Measurements from ENCODE around the gene MIS18A. TPM values are rescaled to one million over a fixed set of nuclear protein-coding genes. Genes with fewer than 3 reads are reported as not detected.
"Not testable (repeated sequence)": the region's sequence is repeated elsewhere in the genome, so short reads cannot be mapped to it uniquely, and the experiment has no call there.

Gene MIS18A, protein sequence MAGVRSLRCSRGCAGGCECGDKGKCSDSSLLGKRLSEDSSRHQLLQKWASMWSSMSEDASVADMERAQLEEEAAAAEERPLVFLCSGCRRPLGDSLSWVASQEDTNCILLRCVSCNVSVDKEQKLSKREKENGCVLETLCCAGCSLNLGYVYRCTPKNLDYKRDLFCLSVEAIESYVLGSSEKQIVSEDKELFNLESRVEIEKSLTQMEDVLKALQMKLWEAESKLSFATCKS
- 10.5 and 12.1 TPM in 2 replicates for total RNA-seq (2014; rRNA removed; shearing (Covaris generic))
- 10.4 and 13.4 TPM in 2 replicates for polyA plus RNA-seq (2015; cell fraction: cytosol; rRNA removed)
- polyA plus RNA-seq (2015; cell fraction: nucleus; rRNA removed), result 7.4 and 8.7 TPM in 2 replicates

DNA sequence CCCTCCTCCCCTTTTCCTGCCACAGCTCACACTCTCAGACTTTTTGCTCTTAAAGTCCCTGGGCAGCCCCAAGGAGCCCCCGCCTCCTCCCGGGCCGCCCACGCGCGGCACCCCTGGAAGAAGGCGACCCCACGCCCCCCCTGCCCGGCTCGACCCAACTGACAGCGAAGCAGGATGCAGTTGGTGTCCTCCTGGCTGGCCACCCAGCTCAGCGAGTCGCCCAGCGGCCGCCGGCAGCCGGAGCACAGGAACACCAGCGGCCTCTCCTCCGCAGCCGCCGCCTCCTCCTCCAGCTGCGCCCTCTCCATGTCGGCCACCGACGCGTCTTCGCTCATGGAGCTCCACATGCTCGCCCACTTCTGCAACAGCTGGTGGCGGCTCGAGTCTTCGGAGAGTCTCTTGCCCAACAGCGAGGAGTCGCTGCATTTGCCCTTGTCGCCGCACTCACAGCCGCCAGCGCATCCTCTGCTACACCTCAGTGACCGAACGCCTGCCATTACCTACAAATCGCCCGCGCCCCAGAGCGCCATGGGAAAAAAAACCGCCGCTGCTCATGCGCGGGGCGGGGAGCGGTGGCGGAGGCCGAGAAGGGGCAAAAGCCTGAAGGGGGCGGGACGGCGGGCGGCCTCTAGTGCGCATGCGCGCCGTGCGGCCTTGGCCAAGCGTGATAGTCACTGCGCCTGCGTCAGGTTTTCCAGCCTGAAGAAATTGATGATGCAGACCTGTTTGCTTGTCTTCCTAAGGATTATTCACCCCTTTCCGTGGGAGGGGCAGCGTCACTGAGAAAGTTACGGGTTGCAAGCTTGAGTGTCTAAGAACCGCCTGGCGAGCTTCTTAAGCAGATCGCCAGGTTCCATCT, at the start of gene MIS18A:
Gene MIS18A (minus strand): TSS at position 532 of the 859 bp plus-strand sequence. CDS start 35 bp downstream, at position 497.
- DNase-seq (ENCODE audit: low read depth, low spot score), result peak; percentile 91
- in situ Hi-C loops (cut with HindIII; ENCODE audit: low pct_unique_long_range_greater_than_20kb, low sequenced_read_pairs), result no loop called here

DNA sequence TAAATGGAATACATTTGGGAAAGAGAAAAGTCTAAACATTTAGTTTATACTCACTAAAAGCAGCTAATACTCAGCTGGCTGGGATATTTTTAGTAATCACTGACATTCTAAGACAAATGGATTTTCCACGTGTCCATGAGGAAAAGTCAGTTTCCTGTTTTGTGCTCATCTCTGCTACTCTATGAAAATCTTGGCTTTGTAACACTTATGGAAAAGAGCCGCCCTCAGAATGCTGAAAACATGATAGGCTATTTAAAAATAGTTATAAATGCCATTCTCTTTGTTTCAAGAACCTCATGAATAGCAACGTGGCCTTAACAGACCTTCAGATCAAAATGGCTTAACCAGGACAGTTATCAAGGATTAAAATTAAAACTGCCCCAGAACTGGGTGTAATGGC, 49.7 kb upstream of the MIS18A start:
- peak; percentile 11 for DNase-seq (ENCODE audit: low read depth, low spot score)
- in situ Hi-C loops (cut with HindIII; ENCODE audit: low pct_unique_long_range_greater_than_20kb, low sequenced_read_pairs), result no loop called here

GRCh38 chr21:32325706-32326105, 46.9 kb upstream of the MIS18A start:
- in situ Hi-C loops (cut with HindIII; ENCODE audit: low pct_unique_long_range_greater_than_20kb, low sequenced_read_pairs), result no loop called here
- no peak for DNase-seq (ENCODE audit: low read depth, low spot score)

- DNase-seq (ENCODE audit: low read depth, low spot score), result no peak
- in situ Hi-C loops (cut with HindIII; ENCODE audit: low pct_unique_long_range_greater_than_20kb, low sequenced_read_pairs), result no loop called here
Measured at GRCh38 chr21:32322676-32323075, 43.8 kb upstream of the MIS18A start.

- DNase-seq (ENCODE audit: low read depth, low spot score), result no peak
- in situ Hi-C loops (cut with HindIII; ENCODE audit: low pct_unique_long_range_greater_than_20kb, low sequenced_read_pairs), result no loop called here
Measured at GRCh38 chr21:32322103-32322502, 43.3 kb upstream of the MIS18A start.

GRCh38 chr21:32321480-32321879, 42.6 kb upstream of the MIS18A start:
- in situ Hi-C loops (cut with HindIII; ENCODE audit: low pct_unique_long_range_greater_than_20kb, low sequenced_read_pairs), result no loop called here
- DNase-seq (ENCODE audit: low read depth, low spot score), result no peak

- no peak for DNase-seq (ENCODE audit: low read depth, low spot score)
- in situ Hi-C loops (cut with HindIII; ENCODE audit: low pct_unique_long_range_greater_than_20kb, low sequenced_read_pairs), result no loop called here
Measured at GRCh38 chr21:32320726-32321125, 41.9 kb upstream of the MIS18A start.

- in situ Hi-C loops (cut with HindIII; ENCODE audit: low pct_unique_long_range_greater_than_20kb, low sequenced_read_pairs), result no loop called here
- no peak for DNase-seq (ENCODE audit: low read depth, low spot score)
Measured at GRCh38 chr21:32320059-32320458, 41.2 kb upstream of the MIS18A start.

GRCh38 chr21:32319012-32319411, 40.2 kb upstream of the MIS18A start:
- in situ Hi-C loops (cut with HindIII; ENCODE audit: low pct_unique_long_range_greater_than_20kb, low sequenced_read_pairs), result no loop called here
- DNase-seq (ENCODE audit: low read depth, low spot score), result no peak

DNA sequence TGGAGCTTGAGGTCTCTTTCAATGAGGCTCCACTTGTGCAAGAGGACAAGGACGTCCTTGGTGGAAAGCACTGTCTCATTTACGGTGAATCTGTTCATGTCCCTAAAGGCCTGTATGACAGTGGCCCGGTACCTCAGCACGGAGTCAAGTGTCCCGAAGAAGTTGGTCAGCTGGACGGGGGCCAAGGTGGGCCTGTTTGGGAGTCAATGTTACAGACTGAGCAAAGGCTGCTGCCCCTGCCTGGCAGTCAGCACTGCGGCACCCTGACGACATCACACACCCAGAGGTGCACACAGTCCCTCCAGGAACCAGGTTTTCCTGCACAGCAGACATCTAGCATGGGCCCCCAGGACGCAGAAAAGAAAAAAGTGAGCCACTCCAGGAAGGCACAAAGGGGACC, 38.9 kb upstream of the MIS18A start:
- in situ Hi-C loops (cut with HindIII; ENCODE audit: low pct_unique_long_range_greater_than_20kb, low sequenced_read_pairs), result no loop called here

DNA sequence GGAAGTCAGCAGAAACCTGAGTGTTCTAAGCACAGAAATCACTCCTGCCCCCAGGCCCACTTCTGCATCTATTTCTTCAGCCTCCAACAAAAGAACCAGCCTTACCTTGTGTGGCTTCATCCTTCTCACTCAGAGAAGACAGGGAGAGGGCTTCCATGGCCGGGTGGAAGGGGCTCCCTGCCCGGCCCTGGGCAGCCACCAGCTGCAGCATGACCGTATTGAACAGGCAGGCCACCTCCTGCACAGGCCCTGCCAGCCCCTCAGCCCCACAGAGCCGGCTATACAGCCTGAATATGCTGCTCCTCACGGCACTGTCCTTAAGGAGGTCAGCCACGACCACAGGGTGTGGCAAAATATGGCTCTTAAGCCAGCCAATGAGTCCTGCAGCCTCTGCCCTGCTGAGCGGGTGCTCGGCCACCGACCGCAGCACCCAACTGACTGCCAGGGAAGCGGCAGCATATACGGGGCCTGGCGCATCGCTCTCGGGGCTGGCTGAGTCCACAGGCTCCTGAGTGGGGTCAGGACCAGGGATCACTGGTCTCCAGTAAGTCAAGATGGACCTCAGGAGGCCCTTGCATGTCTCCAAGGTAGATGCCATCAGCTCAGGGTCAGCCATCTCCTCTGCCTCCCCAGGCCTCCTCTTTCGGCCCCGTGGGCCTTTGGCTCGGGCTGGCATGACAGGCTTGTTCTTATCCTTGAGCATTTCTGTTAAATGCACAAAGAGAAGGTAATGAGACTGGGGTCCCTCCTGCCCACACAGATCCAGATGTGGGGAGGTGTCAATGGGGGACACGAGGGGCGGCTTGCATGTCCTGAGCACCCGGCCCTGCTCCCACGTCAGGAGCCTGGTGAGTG, 37.7 kb upstream of the MIS18A start:
- no peak for DNase-seq (ENCODE audit: low read depth, low spot score)
- in situ Hi-C loops (cut with HindIII; ENCODE audit: low pct_unique_long_range_greater_than_20kb, low sequenced_read_pairs), result no loop called here

More for the DNA sequence above, 38.9 kb upstream of the MIS18A start:
- no peak for DNase-seq (ENCODE audit: low read depth, low spot score)

DNA sequence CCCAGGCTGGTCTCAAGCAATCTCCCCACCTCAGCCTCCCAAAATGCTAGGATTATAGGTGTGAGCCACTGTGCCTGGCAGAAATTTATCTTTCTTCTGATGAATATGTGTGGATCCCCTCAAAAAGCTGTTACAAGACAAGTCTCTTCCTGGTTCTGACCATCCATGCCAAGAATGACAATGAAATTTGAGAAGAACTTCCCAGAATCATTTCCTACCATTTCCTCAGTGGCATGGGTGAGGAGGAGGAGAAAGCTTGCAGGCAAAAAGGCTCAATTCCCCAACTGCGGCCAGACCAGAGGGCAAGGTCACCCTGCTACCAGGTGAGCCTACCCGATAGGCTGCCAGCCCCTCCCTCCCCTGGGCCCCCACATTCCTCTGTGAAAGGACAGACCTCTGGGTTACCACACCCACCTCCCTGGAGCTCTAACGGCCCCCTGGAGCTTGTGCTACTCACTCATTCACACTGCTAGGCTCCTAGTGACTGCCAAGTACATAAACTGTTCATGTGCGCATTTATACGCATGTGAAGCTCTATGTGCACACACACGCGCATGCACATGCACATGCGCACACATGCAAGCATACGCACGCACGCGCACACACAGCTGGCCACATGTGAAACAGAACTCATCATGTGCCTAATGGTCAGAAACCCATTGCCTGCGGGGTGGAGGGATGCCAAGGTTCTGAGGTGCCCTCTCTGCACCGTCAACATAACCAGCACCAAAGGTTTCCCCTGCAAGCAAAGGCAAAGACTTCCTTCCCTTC, 36.8 kb upstream of the MIS18A start:
- no peak for DNase-seq (ENCODE audit: low read depth, low spot score)
- in situ Hi-C loops (cut with HindIII; ENCODE audit: low pct_unique_long_range_greater_than_20kb, low sequenced_read_pairs), result no loop called here

DNA sequence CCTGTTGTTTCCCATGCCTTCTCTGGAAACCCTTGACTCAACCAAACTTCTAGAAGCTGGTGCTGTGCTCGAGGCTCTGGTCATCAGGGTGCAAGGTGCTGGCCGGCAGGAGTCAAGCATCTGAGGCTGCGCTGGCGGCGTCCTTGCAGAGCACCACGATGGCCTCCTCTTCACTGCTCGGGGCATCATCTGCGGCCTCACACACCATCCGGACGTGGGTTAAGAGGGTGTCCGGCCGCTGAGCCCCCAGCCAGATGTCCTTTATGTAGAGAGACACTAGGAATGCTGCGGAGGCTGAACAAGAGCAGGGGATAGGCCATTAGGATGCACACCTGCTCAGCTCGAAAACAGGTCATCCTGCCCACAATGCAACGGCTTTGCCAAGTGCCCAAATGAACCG, 36.0 kb upstream of the MIS18A start:
- in situ Hi-C loops (cut with HindIII; ENCODE audit: low pct_unique_long_range_greater_than_20kb, low sequenced_read_pairs), result no loop called here
- DNase-seq (ENCODE audit: low read depth, low spot score), result no peak

DNA sequence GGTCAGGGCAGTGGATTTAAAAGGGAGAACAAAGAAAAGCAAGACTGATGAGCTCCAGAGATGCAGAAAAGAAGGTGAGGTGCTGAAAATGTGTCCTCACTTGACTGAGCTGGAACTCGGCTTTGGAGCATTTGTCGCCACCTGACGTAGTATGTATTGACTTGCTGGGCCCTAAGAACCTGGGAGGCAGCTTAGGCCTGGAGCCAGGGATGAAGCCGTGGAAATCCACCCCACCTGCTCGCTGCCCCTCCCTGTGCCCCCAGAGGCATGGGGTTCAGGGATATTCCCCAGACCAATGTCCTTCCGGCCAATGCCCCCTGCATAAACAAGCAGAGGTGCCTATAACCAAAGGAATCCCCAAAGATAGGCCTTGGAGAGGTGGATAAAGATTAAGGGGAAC, 34.1 kb upstream of the MIS18A start:
- in situ Hi-C loops (cut with HindIII; ENCODE audit: low pct_unique_long_range_greater_than_20kb, low sequenced_read_pairs), result no loop called here
- no peak for DNase-seq (ENCODE audit: low read depth, low spot score)

- no peak for DNase-seq (ENCODE audit: low read depth, low spot score)
- in situ Hi-C loops (cut with HindIII; ENCODE audit: low pct_unique_long_range_greater_than_20kb, low sequenced_read_pairs), result no loop called here
Measured at GRCh38 chr21:32312326-32312725, 33.5 kb upstream of the MIS18A start.

- no peak for DNase-seq (ENCODE audit: low read depth, low spot score)
- in situ Hi-C loops (cut with HindIII; ENCODE audit: low pct_unique_long_range_greater_than_20kb, low sequenced_read_pairs), result no loop called here
Measured at GRCh38 chr21:32311621-32312020, 32.8 kb upstream of the MIS18A start.

DNA sequence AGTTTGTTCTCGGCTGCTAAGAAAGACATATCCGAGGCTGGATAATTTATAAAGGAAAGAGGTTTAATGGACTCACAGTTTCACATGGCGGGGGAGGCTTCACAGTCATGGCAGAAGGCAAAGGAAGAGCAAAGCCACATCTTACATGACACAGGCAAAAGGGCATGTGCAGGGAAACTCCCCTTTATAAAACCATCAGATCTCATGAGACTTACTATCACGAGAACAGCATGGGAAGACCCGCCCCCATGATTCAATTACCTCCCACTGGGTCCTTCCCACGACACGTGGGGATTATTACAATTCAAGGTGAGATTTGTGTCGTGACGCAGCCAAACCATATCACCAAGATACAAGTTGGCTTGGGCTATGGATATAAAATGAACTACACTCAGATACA, 32.1 kb upstream of the MIS18A start:
- DNase-seq (ENCODE audit: low read depth, low spot score); in situ Hi-C loops (cut with HindIII; ENCODE audit: low pct_unique_long_range_greater_than_20kb, low sequenced_read_pairs): not testable (repeated sequence)
